Gastroesophageal sphincter (tissue), 3 donors: ENCODE measurements around the gene FHOD3.

ENCODE experiments used
- POLR2AphosphoS5 ChIP-seq: sonication (generic); formaldehyde crosslinking; IDR thresholded peaks from one replicate; pipeline ENCODE4 v1.6.1; 2017; ENCODE audit warnings: antibody characterized with exemption
- TF ChIP-seq, protein P1 (sequence below), 4 experiments: fragments of 200-600 bp in 2 of 4; fragments of 450-650 bp in 2 of 4; sonication (generic) in 1 of 4; IDR thresholded peaks; one replicate each; pipeline ENCODE4 v1.5.1; 2017 to 2019; ENCODE audit warnings: antibody characterized with exemption in 4 of 4, mild to moderate bottlenecking in 2 of 4, moderate library complexity in 2 of 4

GRCh38 chr18:36284268-36284667 is 13.2 kb upstream of the FHOD3 start:
- TF ChIP-seq, protein P1, sequence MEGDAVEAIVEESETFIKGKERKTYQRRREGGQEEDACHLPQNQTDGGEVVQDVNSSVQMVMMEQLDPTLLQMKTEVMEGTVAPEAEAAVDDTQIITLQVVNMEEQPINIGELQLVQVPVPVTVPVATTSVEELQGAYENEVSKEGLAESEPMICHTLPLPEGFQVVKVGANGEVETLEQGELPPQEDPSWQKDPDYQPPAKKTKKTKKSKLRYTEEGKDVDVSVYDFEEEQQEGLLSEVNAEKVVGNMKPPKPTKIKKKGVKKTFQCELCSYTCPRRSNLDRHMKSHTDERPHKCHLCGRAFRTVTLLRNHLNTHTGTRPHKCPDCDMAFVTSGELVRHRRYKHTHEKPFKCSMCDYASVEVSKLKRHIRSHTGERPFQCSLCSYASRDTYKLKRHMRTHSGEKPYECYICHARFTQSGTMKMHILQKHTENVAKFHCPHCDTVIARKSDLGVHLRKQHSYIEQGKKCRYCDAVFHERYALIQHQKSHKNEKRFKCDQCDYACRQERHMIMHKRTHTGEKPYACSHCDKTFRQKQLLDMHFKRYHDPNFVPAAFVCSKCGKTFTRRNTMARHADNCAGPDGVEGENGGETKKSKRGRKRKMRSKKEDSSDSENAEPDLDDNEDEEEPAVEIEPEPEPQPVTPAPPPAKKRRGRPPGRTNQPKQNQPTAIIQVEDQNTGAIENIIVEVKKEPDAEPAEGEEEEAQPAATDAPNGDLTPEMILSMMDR (IDR thresholded peaks at IDR 0.05), result no peak
- TF ChIP-seq POLR2AphosphoS5, result no peak
